SK-N-SH (cell line): ENCODE data around the gene PDK2. TPM values are rescaled to one million over a fixed set of nuclear protein-coding genes. Genes with fewer than 3 reads are reported as not detected.
A peak's percentile ranks its signal among the peaks of the same experiment; 100 is the strongest.

Experiments
- CTCF ChIA-PET: fragments of 300-600, 350-600 bp; formaldehyde crosslinking; extraction: SDS; loops from one replicate; lab custom pipeline; 2021; lab: Yijun Ruan, JAX
- POLR2A ChIA-PET: fragments of 350-600 bp; sonication (Branson Sonifier 250); formaldehyde crosslinking; extraction: SDS; loops from one replicate; lab custom pipeline; 2020; ENCODE audit warnings: antibody characterized with exemption, inconsistent platforms; lab: Yijun Ruan, JAX
- DNase-seq: peaks from one replicate; pipeline ENCODE4 v3.0.0; 2012
- H2AFZ ChIP-seq: fragments of 200-600 bp; sonication (generic); 2 replicates; pipeline ENCODE4 v1.8.1; 2016; ENCODE audit warnings: antibody characterized with exemption, mild to moderate bottlenecking, low read depth
- H3F3A ChIP-seq: fragments of 200-600 bp; sonication (generic); replicated peaks from 2 replicates; pipeline ENCODE3; 2016; ENCODE audit warnings: antibody characterized with exemption, mild to moderate bottlenecking; ENCODE audit not compliant: insufficient read depth
- H3K27ac ChIP-seq, 2 experiments: fragments of 200-500 bp in 1 of 2; fragments of 200-600 bp in 1 of 2; sonication (Bioruptor generic) in 1 of 2; sonication (generic), shearing (Covaris generic) in 1 of 2; 2 replicates each; pipeline versions ENCODE4 v1.5.1 to v1.6.1; 2014 to 2016; ENCODE audit warnings: low read depth in 2 of 2, inconsistent platforms in 1 of 2, low read length in 1 of 2, mild to moderate bottlenecking in 1 of 2, mixed read lengths in 1 of 2
- H3K27me3 ChIP-seq: fragments of 200-600 bp; sonication (generic), shearing (Covaris generic); 2 replicates; pipeline ENCODE4 v1.6.1; 2016; ENCODE audit warnings: mixed run types; ENCODE audit not compliant: insufficient read depth
- H3K36me3 ChIP-seq, 2 experiments: fragments of 200-500 bp in 1 of 2; fragments of 200-600 bp in 1 of 2; sonication (Bioruptor generic) in 1 of 2; sonication (generic) in 1 of 2; replicated peaks in 1 of 2; 2 replicates each; pipeline versions ENCODE3 to v1.5.1; 2014 to 2016; ENCODE audit warnings: low read length in 1 of 2, mild to moderate bottlenecking in 1 of 2; ENCODE audit not compliant: insufficient read depth in 2 of 2, control insufficient read depth in 1 of 2
- H3K4me1 ChIP-seq, 2 experiments: fragments of 200-500 bp in 1 of 2; fragments of 200-600 bp in 1 of 2; sonication (Bioruptor generic) in 1 of 2; sonication (generic), shearing (Covaris generic) in 1 of 2; 2 replicates each; pipeline versions ENCODE4 v1.5.1 to v1.6.1; 2014 to 2016; ENCODE audit warnings: low read depth in 1 of 2, low read length in 1 of 2, mixed run types in 1 of 2; ENCODE audit not compliant: insufficient read depth in 2 of 2, control insufficient read depth in 1 of 2
- H3K4me2 ChIP-seq: fragments of 200-600 bp; sonication (generic), shearing (Covaris generic); 2 replicates; pipeline ENCODE4 v1.6.1; 2017; ENCODE audit warnings: mixed run types
- H3K4me3 ChIP-seq, 2 experiments: fragments of 200-500 bp in 1 of 2; fragments of 200-600 bp in 1 of 2; sonication (Bioruptor generic) in 1 of 2; sonication (generic), shearing (Covaris generic) in 1 of 2; 2 replicates each; pipeline versions ENCODE4 v1.5.1 to v1.8.1; 2014 to 2016; ENCODE audit warnings: low read depth in 2 of 2, inconsistent platforms in 1 of 2, low read length in 1 of 2, mild to moderate bottlenecking in 1 of 2, mixed read lengths in 1 of 2, moderate library complexity in 1 of 2
- H3K79me2 ChIP-seq: fragments of 200-600 bp; sonication (generic); 2 replicates; pipeline ENCODE4 v1.8.1; 2017; ENCODE audit warnings: mild to moderate bottlenecking; ENCODE audit not compliant: insufficient read depth
- H3K9ac ChIP-seq: fragments of 200-600 bp; sonication (generic); 2 replicates; pipeline ENCODE4 v1.6.1; 2017; ENCODE audit warnings: mixed run types
- H3K9me2 ChIP-seq: fragments of 200-600 bp; sonication (generic); 2 replicates; pipeline ENCODE4 v1.6.1; 2017; ENCODE audit warnings: mixed run types
- H3K9me3 ChIP-seq: fragments of 200-600 bp; sonication (generic); 2 replicates; pipeline ENCODE4 v1.6.1; 2017; ENCODE audit warnings: mixed run types, mild to moderate bottlenecking, moderate library complexity
- H4K20me1 ChIP-seq: fragments of 200-600 bp; sonication (generic); 2 replicates; pipeline ENCODE4 v1.6.1; 2017; ENCODE audit warnings: mild to moderate bottlenecking, mixed run types; ENCODE audit not compliant: insufficient read depth
- GABPA ChIP-seq: IDR thresholded peaks from 2 replicates; pipeline ENCODE4 v1.4.0; 2012; ENCODE audit warnings: low read depth, mild to moderate bottlenecking
- JUND ChIP-seq: IDR thresholded peaks from 2 replicates; pipeline ENCODE4 v1.4.0; 2012
- RCOR1 ChIP-seq: fragments of 150-350 bp; IDR thresholded peaks from 2 replicates; pipeline ENCODE4 v1.6.1; 2017; ENCODE audit warnings: antibody characterized with exemption, low read length
- SMC3 ChIP-seq: IDR thresholded peaks from 2 replicates; pipeline ENCODE4 v1.6.1; 2012; ENCODE audit warnings: low read depth, low read length, improper control_type of control experiment
- WGBS: methylation state at CpG from one replicate; pipeline ENCODE4 v1.1.6; 2017; ENCODE audit warnings: low lambda C conversion rate; 5-methylcytosine and 5-hydroxymethylcytosine counted together
- polyA plus RNA-seq, 3 experiments: library from polyadenylated mRNA; depleted of rRNA; stranded (reverse); fragments of >200 nt; gene quantifications; 2 replicates each; pipeline ENCODE4 v1.2.3, GENCODE V29; 2012
- TF ChIP-seq, protein P1 (sequence below): fragments of 200-600 bp; sonication (generic); IDR thresholded peaks from 2 replicates; pipeline ENCODE4 v1.6.1; 2017; ENCODE audit warnings: antibody characterized with exemption, mild to moderate bottlenecking, moderate library complexity
- TF ChIP-seq, protein P2 (sequence below): IDR thresholded peaks from 2 replicates; pipeline ENCODE4 v1.4.0; 2012; ENCODE audit warnings: low read depth
- TF ChIP-seq, protein P3 (sequence below): IDR thresholded peaks from 2 replicates; pipeline ENCODE4 v1.6.1; 2012; ENCODE audit warnings: mild to moderate bottlenecking, low read depth, low read length, moderate library complexity
- TF ChIP-seq, protein P4 (sequence below): IDR thresholded peaks from 2 replicates; pipeline ENCODE4; 2012

Gene PDK2
- polyA plus RNA-seq, 1 of the 3 experiments (the other 2 are of a cell fraction) = 124 TPM

DNA sequence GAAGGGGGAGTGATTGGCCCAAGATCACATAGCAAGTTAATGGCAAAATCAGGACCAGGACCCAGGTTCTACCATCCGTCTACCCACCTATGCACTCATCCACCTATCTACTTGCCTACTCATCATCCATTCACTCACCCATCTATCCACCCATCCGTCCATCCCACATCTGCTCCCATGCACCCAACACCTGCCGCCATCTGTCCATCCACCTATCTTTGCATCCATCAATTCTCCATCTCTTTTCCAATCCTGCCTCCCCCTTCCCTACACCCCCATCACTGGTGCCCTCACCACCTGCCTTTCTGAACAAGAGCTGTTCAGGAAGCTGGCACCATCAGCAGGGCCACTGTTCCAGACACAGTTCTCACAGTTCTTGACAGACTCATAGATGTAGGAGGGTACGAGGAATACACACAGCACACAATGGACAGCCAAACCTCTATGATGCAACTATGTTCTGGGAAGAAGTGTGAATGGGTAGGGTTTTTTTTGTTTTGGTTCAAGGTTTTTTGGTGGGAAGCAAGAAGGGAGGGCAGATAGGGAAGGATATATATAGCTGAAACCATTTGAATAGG, 30.4 kb downstream of the PDK2 start:
- H2AFZ ChIP-seq = no peak overlapping the region
- no peaks in the 10 kb centered on the region for H3K27me3 ChIP-seq
- H3K4me2 ChIP-seq = no peak overlapping the region
- no peaks in the 10 kb centered on the region for H3K9me2 ChIP-seq
- 97% methylated on average over 4 of the region's 4 CpGs for WGBS
- H4K20me1 ChIP-seq = no peaks in the 10 kb centered on the region
- TF ChIP-seq SMC3 (no peak), JUND (no peak), GABPA (no peak)
- TF ChIP-seq, protein P1, sequence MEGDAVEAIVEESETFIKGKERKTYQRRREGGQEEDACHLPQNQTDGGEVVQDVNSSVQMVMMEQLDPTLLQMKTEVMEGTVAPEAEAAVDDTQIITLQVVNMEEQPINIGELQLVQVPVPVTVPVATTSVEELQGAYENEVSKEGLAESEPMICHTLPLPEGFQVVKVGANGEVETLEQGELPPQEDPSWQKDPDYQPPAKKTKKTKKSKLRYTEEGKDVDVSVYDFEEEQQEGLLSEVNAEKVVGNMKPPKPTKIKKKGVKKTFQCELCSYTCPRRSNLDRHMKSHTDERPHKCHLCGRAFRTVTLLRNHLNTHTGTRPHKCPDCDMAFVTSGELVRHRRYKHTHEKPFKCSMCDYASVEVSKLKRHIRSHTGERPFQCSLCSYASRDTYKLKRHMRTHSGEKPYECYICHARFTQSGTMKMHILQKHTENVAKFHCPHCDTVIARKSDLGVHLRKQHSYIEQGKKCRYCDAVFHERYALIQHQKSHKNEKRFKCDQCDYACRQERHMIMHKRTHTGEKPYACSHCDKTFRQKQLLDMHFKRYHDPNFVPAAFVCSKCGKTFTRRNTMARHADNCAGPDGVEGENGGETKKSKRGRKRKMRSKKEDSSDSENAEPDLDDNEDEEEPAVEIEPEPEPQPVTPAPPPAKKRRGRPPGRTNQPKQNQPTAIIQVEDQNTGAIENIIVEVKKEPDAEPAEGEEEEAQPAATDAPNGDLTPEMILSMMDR = no peak
- TF ChIP-seq, protein P2, sequence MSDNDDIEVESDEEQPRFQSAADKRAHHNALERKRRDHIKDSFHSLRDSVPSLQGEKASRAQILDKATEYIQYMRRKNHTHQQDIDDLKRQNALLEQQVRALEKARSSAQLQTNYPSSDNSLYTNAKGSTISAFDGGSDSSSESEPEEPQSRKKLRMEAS = no peak
- TF ChIP-seq, protein P3, sequence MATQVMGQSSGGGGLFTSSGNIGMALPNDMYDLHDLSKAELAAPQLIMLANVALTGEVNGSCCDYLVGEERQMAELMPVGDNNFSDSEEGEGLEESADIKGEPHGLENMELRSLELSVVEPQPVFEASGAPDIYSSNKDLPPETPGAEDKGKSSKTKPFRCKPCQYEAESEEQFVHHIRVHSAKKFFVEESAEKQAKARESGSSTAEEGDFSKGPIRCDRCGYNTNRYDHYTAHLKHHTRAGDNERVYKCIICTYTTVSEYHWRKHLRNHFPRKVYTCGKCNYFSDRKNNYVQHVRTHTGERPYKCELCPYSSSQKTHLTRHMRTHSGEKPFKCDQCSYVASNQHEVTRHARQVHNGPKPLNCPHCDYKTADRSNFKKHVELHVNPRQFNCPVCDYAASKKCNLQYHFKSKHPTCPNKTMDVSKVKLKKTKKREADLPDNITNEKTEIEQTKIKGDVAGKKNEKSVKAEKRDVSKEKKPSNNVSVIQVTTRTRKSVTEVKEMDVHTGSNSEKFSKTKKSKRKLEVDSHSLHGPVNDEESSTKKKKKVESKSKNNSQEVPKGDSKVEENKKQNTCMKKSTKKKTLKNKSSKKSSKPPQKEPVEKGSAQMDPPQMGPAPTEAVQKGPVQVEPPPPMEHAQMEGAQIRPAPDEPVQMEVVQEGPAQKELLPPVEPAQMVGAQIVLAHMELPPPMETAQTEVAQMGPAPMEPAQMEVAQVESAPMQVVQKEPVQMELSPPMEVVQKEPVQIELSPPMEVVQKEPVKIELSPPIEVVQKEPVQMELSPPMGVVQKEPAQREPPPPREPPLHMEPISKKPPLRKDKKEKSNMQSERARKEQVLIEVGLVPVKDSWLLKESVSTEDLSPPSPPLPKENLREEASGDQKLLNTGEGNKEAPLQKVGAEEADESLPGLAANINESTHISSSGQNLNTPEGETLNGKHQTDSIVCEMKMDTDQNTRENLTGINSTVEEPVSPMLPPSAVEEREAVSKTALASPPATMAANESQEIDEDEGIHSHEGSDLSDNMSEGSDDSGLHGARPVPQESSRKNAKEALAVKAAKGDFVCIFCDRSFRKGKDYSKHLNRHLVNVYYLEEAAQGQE = no peak
- TF ChIP-seq, protein P4, sequence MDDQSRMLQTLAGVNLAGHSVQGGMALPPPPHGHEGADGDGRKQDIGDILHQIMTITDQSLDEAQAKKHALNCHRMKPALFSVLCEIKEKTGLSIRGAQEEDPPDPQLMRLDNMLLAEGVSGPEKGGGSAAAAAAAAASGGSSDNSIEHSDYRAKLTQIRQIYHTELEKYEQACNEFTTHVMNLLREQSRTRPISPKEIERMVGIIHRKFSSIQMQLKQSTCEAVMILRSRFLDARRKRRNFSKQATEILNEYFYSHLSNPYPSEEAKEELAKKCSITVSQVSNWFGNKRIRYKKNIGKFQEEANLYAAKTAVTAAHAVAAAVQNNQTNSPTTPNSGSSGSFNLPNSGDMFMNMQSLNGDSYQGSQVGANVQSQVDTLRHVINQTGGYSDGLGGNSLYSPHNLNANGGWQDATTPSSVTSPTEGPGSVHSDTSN = no peak
- no peaks in the 10 kb centered on the region for H3K36me3 ChIP-seq
- no peak overlapping the region for H3K27ac ChIP-seq
- no peak overlapping the region for H3K4me3 ChIP-seq
- no peak for DNase-seq
- no peaks in the 10 kb centered on the region for H3F3A ChIP-seq
- ChIA-PET CTCF (interaction anchor here (0.7 to 11.3 kb wide), 6 partner anchors 12 to 75 kb away, joined by 3 to 116 read pairs (median 7); partner anchors contain the start of gene SGCA), POLR2A (interaction anchor here (1.0 kb wide), 1 partner anchor 35 kb away, joined by 4 read pairs; no protein-coding TSS in a partner anchor)
- no peak overlapping the region for H3K9ac ChIP-seq
- H3K4me1 ChIP-seq = peaks cover 0 to 10% of the 10 kb centered on the region in 2 experiments; a peak in 1 of 4 replicates
- no peaks in the 10 kb centered on the region for H3K9me3 ChIP-seq
- no peaks in the 10 kb centered on the region for H3K79me2 ChIP-seq

DNA sequence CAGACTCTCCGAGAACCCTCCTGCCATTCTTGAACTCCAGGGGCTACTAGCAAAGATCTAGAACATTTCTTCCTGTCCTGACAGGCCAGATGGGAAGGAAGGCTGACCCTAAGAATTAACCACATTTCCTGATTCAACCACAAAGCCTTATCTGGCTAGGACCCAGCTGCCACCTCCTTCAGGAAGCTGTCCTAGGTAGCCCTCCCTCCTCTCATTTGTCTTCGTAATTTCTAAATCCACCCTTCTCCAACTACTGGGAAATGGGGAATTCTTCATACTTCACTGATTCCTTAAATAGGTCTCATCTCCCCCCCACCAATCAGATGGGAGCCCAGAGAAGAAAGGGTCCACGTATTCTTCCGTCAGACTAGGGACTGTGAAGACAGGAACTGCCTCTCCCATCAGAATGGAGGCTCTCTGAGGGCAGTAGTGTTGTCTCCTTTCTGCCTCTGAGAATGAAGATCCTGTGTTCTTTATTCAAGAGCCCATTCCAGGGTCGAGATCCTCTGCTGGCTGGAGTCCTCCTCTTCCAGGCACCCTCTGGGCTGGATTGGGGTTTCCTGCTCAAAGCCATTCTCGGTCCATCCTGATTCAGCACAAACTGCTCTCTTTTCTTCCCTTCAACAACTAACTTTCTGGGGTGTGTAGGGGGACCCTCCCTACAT, 32.7 kb downstream of the PDK2 start:
- Histone ChIP-seq H3K4me1 (peaks cover 2 to 17% of the 10 kb centered on the region in 2 experiments; a peak in 2 of 4 replicates), H3F3A (peaks cover 7% of the 10 kb centered on the region), H3K79me2 (no peaks in the 10 kb centered on the region), H3K4me2 (no peak overlapping the region; the same call in 1 of the 2 replicates), H3K9ac (no peak overlapping the region), H3K9me2 (no peaks in the 10 kb centered on the region), H3K4me3 (no peak overlapping the region), H2AFZ (no peak overlapping the region), H3K36me3 (no peaks in the 10 kb centered on the region), H4K20me1 (no peaks in the 10 kb centered on the region), H3K27ac (no peak overlapping the region), H3K27me3 (no peaks in the 10 kb centered on the region), H3K9me3 (no peaks in the 10 kb centered on the region)
- TF ChIP-seq RCOR1 = no peak
- TF ChIP-seq, protein P3 = peak; percentile 42; the same call in 1 of the 2 replicates
- CTCF ChIA-PET = interaction anchor here (2.7 to 11.3 kb wide), 3 partner anchors 11 to 34 kb away, joined by 9 to 116 read pairs (median 18); no protein-coding TSS in a partner anchor
- no peak for DNase-seq
- 78% methylated on average over 6 of the region's 6 CpGs for WGBS
- POLR2A ChIA-PET = no interaction called here
